Measurements from ENCODE around the gene RBP3. TPM values are rescaled to one million over a fixed set of nuclear protein-coding genes. Genes with fewer than 3 reads are reported as not detected.

RBP3 gene
- total RNA-seq, 2 donors from 2014 or later = not detected

DNA sequence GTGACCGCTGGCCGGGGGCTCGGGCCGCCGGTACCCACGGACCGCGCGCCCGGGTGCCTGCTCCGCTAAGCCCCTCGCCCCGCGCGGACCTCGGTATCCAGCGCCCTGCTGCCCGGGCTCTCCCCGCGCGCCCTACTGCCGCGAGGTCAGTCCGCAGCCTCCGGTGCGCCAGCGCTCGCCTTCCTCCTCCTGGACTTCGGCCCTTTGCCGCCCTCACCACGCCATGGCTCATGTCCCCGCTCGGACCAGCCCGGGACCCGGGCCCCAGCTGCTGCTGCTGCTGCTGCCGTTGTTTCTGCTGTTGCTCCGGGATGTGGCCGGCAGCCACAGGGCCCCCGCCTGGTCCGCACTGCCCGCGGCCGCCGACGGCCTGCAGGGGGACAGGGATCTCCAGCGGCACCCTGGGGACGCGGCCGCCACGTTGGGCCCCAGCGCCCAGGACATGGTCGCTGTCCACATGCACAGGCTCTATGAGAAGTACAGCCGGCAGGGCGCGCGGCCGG is 47.7 kb upstream of the RBP3 start:
- H3K9me3 Mint-ChIP-seq = no peaks in the 10 kb centered on the region
- 5 to 12% methylated on average over 12 to 57 of the region's 57 CpGs for WGBS, 2 experiments (ENCODE audit: insufficient coverage in 1 of 2, insufficient read length in 1 of 2)
- peak overlapping the region; percentile 47 for H3K4me3 Mint-ChIP-seq
- peaks cover 4% of the 10 kb centered on the region for H3K4me1 Mint-ChIP-seq
- Histone ChIP-seq H3K4me3 (ENCODE audit: low read length) (peak overlapping the region; percentile 68), H3K9ac (ENCODE audit: extremely low read depth, low read length, poor library complexity, severe bottlenecking) (no peak overlapping the region), H3K27ac (ENCODE audit: low read depth, low read length) (no peak overlapping the region), H3K4me1 (ENCODE audit: control insufficient read depth, insufficient read depth, low read length) (no peaks in the 10 kb centered on the region), H3K9me3 (ENCODE audit: control insufficient read depth, low read length) (no peaks in the 10 kb centered on the region), H3K27me3 (ENCODE audit: control insufficient read depth, insufficient read depth, low read length, poor library complexity, severe bottlenecking) (peaks cover 83% of the 10 kb centered on the region), H3K36me3 (ENCODE audit: control insufficient read depth, insufficient read depth, low read length) (no peaks in the 10 kb centered on the region)
- TF ChIP-seq CTCF (conservative IDR thresholded peaks at IDR 0.05) = peak; percentile 68
- peaks cover 58% of the 10 kb centered on the region for H3K27me3 Mint-ChIP-seq (ENCODE audit: insufficient read depth)
- no peaks in the 10 kb centered on the region for H3K36me3 Mint-ChIP-seq (ENCODE audit: low read depth)
- DNase-seq = peak; percentile 78
- H3K27ac Mint-ChIP-seq = no peak overlapping the region

DNA sequence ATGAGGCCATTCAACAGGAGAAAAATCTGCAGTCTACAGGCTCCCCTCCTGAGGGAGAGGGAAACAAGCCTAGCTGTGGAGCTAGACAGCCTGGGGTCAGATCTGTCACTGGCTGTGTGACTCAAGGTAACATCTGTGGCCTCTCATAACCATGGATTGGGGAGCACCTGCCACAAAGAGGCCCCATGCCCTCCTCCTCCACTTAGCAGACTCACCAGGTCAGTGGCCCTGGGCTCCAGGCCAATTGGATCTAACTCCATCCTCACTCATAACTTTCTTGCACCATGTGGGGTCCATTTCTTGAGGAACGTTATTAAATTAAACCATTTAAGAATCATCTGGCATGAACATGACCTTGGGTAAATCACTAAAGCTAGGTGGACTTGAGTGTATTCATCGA is 46.3 kb upstream of the RBP3 start:
- Histone ChIP-seq H3K36me3 (ENCODE audit: control insufficient read depth, insufficient read depth, low read length) (no peaks in the 10 kb centered on the region), H3K9ac (ENCODE audit: extremely low read depth, low read length, poor library complexity, severe bottlenecking) (no peak overlapping the region), H3K27me3 (ENCODE audit: control insufficient read depth, insufficient read depth, low read length, poor library complexity, severe bottlenecking) (peaks cover 75% of the 10 kb centered on the region), H3K27ac (ENCODE audit: low read depth, low read length) (no peak overlapping the region), H3K4me3 (ENCODE audit: low read length) (no peak overlapping the region), H3K4me1 (ENCODE audit: control insufficient read depth, insufficient read depth, low read length) (no peaks in the 10 kb centered on the region), H3K9me3 (ENCODE audit: control insufficient read depth, low read length) (no peaks in the 10 kb centered on the region)
- Mint-ChIP-seq H3K4me3 (no peak overlapping the region), H3K9me3 (no peaks in the 10 kb centered on the region), H3K27ac (no peak overlapping the region), H3K36me3 (ENCODE audit: low read depth) (no peaks in the 10 kb centered on the region), H3K27me3 (ENCODE audit: insufficient read depth) (peaks cover 62% of the 10 kb centered on the region), H3K4me1 (peaks cover 4% of the 10 kb centered on the region)
- no peak for TF ChIP-seq CTCF (conservative IDR thresholded peaks at IDR 0.05)
- 88 to 96% methylated on average over 2 of the region's 2 CpGs for WGBS, 2 experiments (ENCODE audit: insufficient coverage in 1 of 2, insufficient read length in 1 of 2)
- no peak for DNase-seq

DNA sequence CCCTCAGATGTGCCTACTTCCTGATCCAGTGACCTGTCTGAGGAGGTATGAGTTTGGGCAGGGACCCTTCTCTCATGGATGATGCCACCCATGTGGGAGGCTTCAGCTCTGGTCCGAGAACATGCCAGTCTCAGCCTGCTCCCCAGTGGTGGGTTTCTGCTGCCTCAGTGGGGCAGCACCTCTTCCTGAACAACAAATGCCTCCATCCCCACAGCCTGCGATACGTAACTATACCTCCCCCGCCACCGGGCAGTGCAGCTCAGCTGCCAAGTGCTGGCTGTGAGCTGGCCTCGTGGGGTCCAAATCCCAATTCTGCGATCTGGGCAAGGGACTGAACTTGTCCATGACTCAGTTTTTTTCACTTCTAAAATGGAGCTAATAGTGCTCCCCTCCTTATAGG is 45.1 kb upstream of the RBP3 start:
- no peak for TF ChIP-seq CTCF (conservative IDR thresholded peaks at IDR 0.05)
- 93 to 95% methylated on average over 4 to 7 of the region's 7 CpGs for WGBS, 2 experiments (ENCODE audit: insufficient coverage in 1 of 2, insufficient read length in 1 of 2)
- no peak overlapping the region for H3K27ac ChIP-seq (ENCODE audit: low read depth, low read length)
- peaks cover 65% of the 10 kb centered on the region for H3K27me3 ChIP-seq (ENCODE audit: control insufficient read depth, insufficient read depth, low read length, poor library complexity, severe bottlenecking)
- no peak overlapping the region for H3K4me3 ChIP-seq (ENCODE audit: low read length)
- H3K27ac Mint-ChIP-seq = no peak overlapping the region
- no peak overlapping the region for H3K4me3 Mint-ChIP-seq
- H3K36me3 Mint-ChIP-seq (ENCODE audit: low read depth) = no peaks in the 10 kb centered on the region
- H3K4me1 Mint-ChIP-seq = peaks cover 4% of the 10 kb centered on the region
- peaks cover 62% of the 10 kb centered on the region for H3K27me3 Mint-ChIP-seq (ENCODE audit: insufficient read depth)
- H3K4me1 ChIP-seq (ENCODE audit: control insufficient read depth, insufficient read depth, low read length) = no peaks in the 10 kb centered on the region
- H3K9me3 ChIP-seq (ENCODE audit: control insufficient read depth, low read length) = no peaks in the 10 kb centered on the region
- H3K9ac ChIP-seq (ENCODE audit: extremely low read depth, low read length, poor library complexity, severe bottlenecking) = no peak overlapping the region
- no peaks in the 10 kb centered on the region for H3K9me3 Mint-ChIP-seq
- H3K36me3 ChIP-seq (ENCODE audit: control insufficient read depth, insufficient read depth, low read length) = no peaks in the 10 kb centered on the region
- no peak for DNase-seq

Data from endodermal cell (in vitro differentiated cells).